Nephron (organoid): ENCODE measurements around the gene ZSWIM6.

Experiments used
- H3K27ac Mint-ChIP-seq, 3 experiments: 2 replicates each; pipeline ENCODE4 v1.8.0; 2020; ENCODE audit warnings: mixed read lengths in 3 of 3, mild to moderate bottlenecking in 2 of 3, moderate library complexity in 1 of 3
- H3K27me3 Mint-ChIP-seq: 2 replicates; pipeline ENCODE4 v1.8.0; 2021; ENCODE audit warnings: low read depth, mild to moderate bottlenecking, moderate library complexity, mixed read lengths
- H3K36me3 Mint-ChIP-seq: 2 replicates; pipeline ENCODE4 v1.8.0; 2020; ENCODE audit warnings: low read depth, mixed read lengths
- H3K4me1 Mint-ChIP-seq: 2 replicates; pipeline ENCODE4 v1.8.0; 2020; ENCODE audit warnings: mixed read lengths
- H3K4me3 Mint-ChIP-seq, 3 experiments: 2 replicates each; pipeline ENCODE4 v1.8.0; 2020; ENCODE audit warnings: mild to moderate bottlenecking in 3 of 3, mixed read lengths in 3 of 3, moderate library complexity in 2 of 3
- H3K9me3 Mint-ChIP-seq: 2 replicates; pipeline ENCODE4 v1.8.0; 2020; ENCODE audit warnings: mixed read lengths
- CTCF ChIP-seq, 3 experiments: fragments of 200-600 bp; sonication (generic); IDR thresholded peaks; one replicate each; pipeline ENCODE4 v1.5.0; 2021; ENCODE audit warnings: antibody characterized with exemption in 3 of 3; ENCODE audit not compliant: unreplicated experiment in 3 of 3

ZSWIM6 gene

GRCh38 chr5:61474746-61475145 is 142.7 kb downstream of the ZSWIM6 start:
- TF ChIP-seq CTCF (IDR thresholded peaks at IDR 0.05; ENCODE audit: unreplicated experiment in 3 of 3), result no peak
- H3K36me3 Mint-ChIP-seq, result peaks cover 64% of the 10 kb centered on the region
- no peaks in the 10 kb centered on the region for H3K27me3 Mint-ChIP-seq
- H3K9me3 Mint-ChIP-seq, result peaks cover 9% of the 10 kb centered on the region
- H3K27ac Mint-ChIP-seq, result no peak overlapping the region
- no peaks in the 10 kb centered on the region for H3K4me1 Mint-ChIP-seq
- H3K4me3 Mint-ChIP-seq, result no peak overlapping the region

DNA sequence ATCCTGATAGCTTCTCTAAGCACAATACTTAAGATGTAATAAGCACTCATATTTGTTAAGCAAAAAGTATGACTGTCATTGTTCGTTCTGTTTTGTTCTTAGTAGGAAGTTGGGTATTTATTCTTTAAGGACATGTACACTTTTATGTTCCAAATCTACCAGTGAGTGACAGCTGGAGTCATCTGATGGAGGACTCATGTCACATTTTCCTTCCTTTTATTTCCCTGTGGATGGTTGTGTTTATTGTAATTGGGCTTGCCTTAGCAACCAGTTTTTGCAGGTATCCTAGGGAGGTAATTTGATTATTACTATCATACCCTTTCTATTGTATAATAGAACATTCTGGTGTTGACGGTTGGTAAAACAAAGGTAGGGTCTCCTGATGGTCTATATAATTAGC is 145.7 kb downstream of the ZSWIM6 start:
- no peak for TF ChIP-seq CTCF (IDR thresholded peaks at IDR 0.05; ENCODE audit: unreplicated experiment in 3 of 3)
- Mint-ChIP-seq H3K27ac (no peak overlapping the region), H3K27me3 (no peaks in the 10 kb centered on the region), H3K9me3 (no peaks in the 10 kb centered on the region), H3K4me3 (no peak overlapping the region), H3K4me1 (no peaks in the 10 kb centered on the region), H3K36me3 (peaks cover 52% of the 10 kb centered on the region)

DNA sequence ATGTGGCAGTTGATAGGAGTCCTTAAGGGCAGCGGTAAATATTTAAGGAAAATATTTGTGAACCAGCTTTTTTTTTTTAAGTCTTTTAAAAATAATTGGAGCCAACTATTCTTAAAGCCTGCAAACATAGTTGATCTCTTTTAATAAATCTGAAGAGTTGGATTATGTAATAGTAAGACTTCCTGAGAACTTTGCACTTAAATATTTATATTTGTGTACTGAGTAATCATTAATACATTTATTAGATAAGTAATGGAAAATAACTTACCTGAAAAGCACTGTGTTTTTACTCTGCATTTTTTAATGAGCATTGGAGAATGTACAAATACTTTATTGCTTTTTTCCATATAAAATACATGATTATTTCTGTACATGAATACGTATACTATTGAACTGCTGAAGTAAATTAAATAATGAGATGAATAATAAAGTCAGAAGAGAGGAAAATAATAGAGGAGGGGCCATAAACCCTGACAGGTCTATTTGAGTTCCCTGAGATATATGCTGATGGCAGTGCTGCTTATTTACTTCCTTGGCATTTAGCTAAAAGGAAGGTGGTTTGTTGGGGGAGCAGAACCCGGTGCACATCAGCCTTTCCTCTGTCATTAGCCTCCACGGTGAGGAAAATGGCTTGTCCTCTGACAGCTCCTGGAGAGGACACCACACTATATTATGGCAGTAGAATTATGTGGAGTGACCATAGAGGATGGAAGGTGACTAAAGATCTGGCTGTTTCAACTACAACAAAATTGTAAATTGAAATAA is 148.0 kb downstream of the ZSWIM6 start:
- Mint-ChIP-seq H3K4me3 (no peak overlapping the region), H3K27ac (no peak overlapping the region), H3K36me3 (peaks cover 60% of the 10 kb centered on the region), H3K9me3 (no peaks in the 10 kb centered on the region), H3K4me1 (no peaks in the 10 kb centered on the region), H3K27me3 (no peaks in the 10 kb centered on the region)
- TF ChIP-seq CTCF (IDR thresholded peaks at IDR 0.05; ENCODE audit: unreplicated experiment in 3 of 3), result no peak

GRCh38 chr5:61482980-61483379 is 150.9 kb downstream of the ZSWIM6 start:
- H3K9me3 Mint-ChIP-seq, result peaks cover 19% of the 10 kb centered on the region
- H3K27me3 Mint-ChIP-seq, result no peaks in the 10 kb centered on the region
- peaks cover 67% of the 10 kb centered on the region for H3K36me3 Mint-ChIP-seq
- H3K4me3 Mint-ChIP-seq, result no peak overlapping the region
- no peaks in the 10 kb centered on the region for H3K4me1 Mint-ChIP-seq
- H3K27ac Mint-ChIP-seq, result no peak overlapping the region
- TF ChIP-seq CTCF (IDR thresholded peaks at IDR 0.05; ENCODE audit: unreplicated experiment in 3 of 3), result no peak

DNA sequence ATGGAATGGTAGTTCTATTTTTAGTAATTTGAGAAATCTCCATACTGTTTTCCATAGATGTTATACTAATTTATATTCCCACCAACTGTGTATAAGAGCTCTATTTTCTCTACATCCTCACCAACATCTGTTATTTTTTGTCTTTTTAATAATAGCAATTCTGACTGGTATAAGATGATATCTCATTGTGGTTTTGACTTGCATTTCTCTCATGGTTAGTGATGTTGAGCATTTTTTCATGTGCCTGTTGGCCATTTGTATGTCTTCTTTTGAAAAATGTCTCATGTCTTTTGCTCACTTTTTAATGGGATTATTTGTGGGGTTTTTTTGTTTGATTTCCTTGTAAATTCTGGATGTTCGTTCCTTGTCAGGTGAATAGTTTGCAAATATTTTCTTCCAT is 154.4 kb downstream of the ZSWIM6 start:
- no peak overlapping the region for H3K27ac Mint-ChIP-seq
- H3K9me3 Mint-ChIP-seq, result peaks cover 23% of the 10 kb centered on the region
- no peaks in the 10 kb centered on the region for H3K4me1 Mint-ChIP-seq
- H3K4me3 Mint-ChIP-seq, result no peak overlapping the region
- no peak for TF ChIP-seq CTCF (IDR thresholded peaks at IDR 0.05; ENCODE audit: unreplicated experiment in 3 of 3)
- peaks cover 64% of the 10 kb centered on the region for H3K36me3 Mint-ChIP-seq
- no peaks in the 10 kb centered on the region for H3K27me3 Mint-ChIP-seq

- H3K36me3 Mint-ChIP-seq, result peaks cover 58% of the 10 kb centered on the region
- H3K4me1 Mint-ChIP-seq, result peaks cover 4% of the 10 kb centered on the region
- no peak for TF ChIP-seq CTCF (IDR thresholded peaks at IDR 0.05; ENCODE audit: unreplicated experiment in 3 of 3)
- no peak overlapping the region for H3K4me3 Mint-ChIP-seq
- no peak overlapping the region for H3K27ac Mint-ChIP-seq
- H3K9me3 Mint-ChIP-seq, result peaks cover 23% of the 10 kb centered on the region
- H3K27me3 Mint-ChIP-seq, result no peaks in the 10 kb centered on the region
Observed at GRCh38 chr5:61489574-61489973, 157.5 kb downstream of the ZSWIM6 start.
